ENCODE results near the gene TRIM2.

The TRIM2 gene

GRCh38 chr4:153217440-153217839 lies 13.2 kb downstream of the TRIM2 start:
- no peak for TF ChIP-seq CTCF (IDR thresholded peaks at IDR 0.05; ENCODE audit: low read depth, low read length)
- H3K4me3 ChIP-seq (ENCODE audit: low read depth, low read length): no peak overlapping the region
- DNase-seq (ENCODE audit: low read depth, low spot score): no peak

GRCh38 chr4:153218961-153219360 lies 14.7 kb downstream of the TRIM2 start:
- no peak for DNase-seq (ENCODE audit: low read depth, low spot score)
- TF ChIP-seq CTCF (IDR thresholded peaks at IDR 0.05; ENCODE audit: low read depth, low read length): no peak
- in situ Hi-C loops (cut with HindIII; ENCODE audit: low sequenced_read_pairs): no loop called here
- H3K4me3 ChIP-seq (ENCODE audit: low read depth, low read length): no peak overlapping the region

More at GRCh38 chr4:153217440-153217839, 13.2 kb downstream of the TRIM2 start:
- in situ Hi-C loops (cut with HindIII; ENCODE audit: low sequenced_read_pairs): no loop called here

- no peak overlapping the region for H3K4me3 ChIP-seq (ENCODE audit: low read depth, low read length)
- in situ Hi-C loops (cut with HindIII; ENCODE audit: low sequenced_read_pairs): no loop called here
- no peak for TF ChIP-seq CTCF (IDR thresholded peaks at IDR 0.05; ENCODE audit: low read depth, low read length)
- DNase-seq (ENCODE audit: low read depth, low spot score): no peak
These were observed 16.6 kb downstream of the TRIM2 start for GRCh38 chr4:153220682-153221395.

GRCh38 chr4:153221783-153222706 lies 17.8 kb downstream of the TRIM2 start:
- in situ Hi-C loops (cut with HindIII; ENCODE audit: low sequenced_read_pairs): no loop called here
- H3K4me3 ChIP-seq (ENCODE audit: low read depth, low read length): peak overlapping the region; percentile 64
- DNase-seq (ENCODE audit: low read depth, low spot score): peak; percentile 78
- no peak for TF ChIP-seq CTCF (IDR thresholded peaks at IDR 0.05; ENCODE audit: low read depth, low read length)

- peak; percentile 52 for DNase-seq (ENCODE audit: low read depth, low spot score)
- no peak for TF ChIP-seq CTCF (IDR thresholded peaks at IDR 0.05; ENCODE audit: low read depth, low read length)
- H3K4me3 ChIP-seq (ENCODE audit: low read depth, low read length): peak overlapping the region; percentile 64
- in situ Hi-C loops (cut with HindIII; ENCODE audit: low sequenced_read_pairs): no loop called here
These were observed 18.6 kb downstream of the TRIM2 start for GRCh38 chr4:153222707-153223426.

GRCh38 chr4:153223427-153223801 lies 19.2 kb downstream of the TRIM2 start:
- in situ Hi-C loops (cut with HindIII; ENCODE audit: low sequenced_read_pairs): no loop called here
- H3K4me3 ChIP-seq (ENCODE audit: low read depth, low read length): peak overlapping the region; percentile 64
- DNase-seq (ENCODE audit: low read depth, low spot score): no peak
- TF ChIP-seq CTCF (IDR thresholded peaks at IDR 0.05; ENCODE audit: low read depth, low read length): no peak
